Mesenteric fat pad (tissue), 1 donor: ENCODE results near the gene CNN2. TPM values are rescaled to one million over a fixed set of nuclear protein-coding genes. Genes with fewer than 3 reads are reported as not detected.
A peak's percentile ranks its signal among the peaks of the same experiment; 100 is the strongest.
"Not testable (repeated sequence)": the region's sequence is repeated elsewhere in the genome, so short reads cannot be mapped to it uniquely, and the experiment has no call there.

Experiments
- DNase-seq: peaks from one replicate; pipeline ENCODE4 v3.0.0-alpha.2; 2020; ENCODE audit warnings: low spot score
- total RNA-seq: library from RNA; stranded (reverse); fragmentation: NEBNext Ultra II Directional; extraction: Animal tissue kit (Norgen Biotek cat#: 25700); gene quantifications from one replicate; pipeline ENCODE4 v1.2.1, GENCODE V29; 2021
- donor health status: DM: yes; HTN: yes; CAD: no.

Gene CNN2
- total RNA-seq, 1 donor from 2014 or later, result 124 TPM

- DNase-seq, result no peak
These were observed 15.6 kb upstream of the CNN2 start for GRCh38 chr19:1010586-1011510.

GRCh38 chr19:1011831-1012333, 14.5 kb upstream of the CNN2 start:
- no peak for DNase-seq

GRCh38 chr19:1012334-1012733, 14.1 kb upstream of the CNN2 start:
- no peak for DNase-seq

DNA sequence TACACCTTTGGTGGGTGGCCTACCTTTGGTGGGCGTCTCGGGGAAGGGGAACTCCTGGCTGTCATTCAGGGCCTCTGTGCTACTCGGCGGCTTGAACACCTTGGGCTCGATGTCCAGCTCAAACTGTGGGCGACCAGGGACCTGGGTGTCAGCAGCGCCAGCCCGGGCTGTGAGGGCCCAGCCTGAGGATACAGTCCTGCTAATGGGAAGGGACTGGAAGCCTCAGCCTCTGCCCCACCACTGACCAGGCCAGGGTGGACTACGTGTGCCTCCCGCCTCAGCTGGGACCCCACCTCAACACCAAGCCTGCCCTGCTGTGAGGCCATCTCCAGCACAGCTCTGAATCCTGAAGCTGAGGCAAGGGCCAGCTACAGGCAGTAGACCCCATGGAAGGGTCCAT, 13.2 kb upstream of the CNN2 start:
- DNase-seq, result no peak

GRCh38 chr19:1014161-1015060, 12.0 kb upstream of the CNN2 start:
- DNase-seq, result no peak

DNA sequence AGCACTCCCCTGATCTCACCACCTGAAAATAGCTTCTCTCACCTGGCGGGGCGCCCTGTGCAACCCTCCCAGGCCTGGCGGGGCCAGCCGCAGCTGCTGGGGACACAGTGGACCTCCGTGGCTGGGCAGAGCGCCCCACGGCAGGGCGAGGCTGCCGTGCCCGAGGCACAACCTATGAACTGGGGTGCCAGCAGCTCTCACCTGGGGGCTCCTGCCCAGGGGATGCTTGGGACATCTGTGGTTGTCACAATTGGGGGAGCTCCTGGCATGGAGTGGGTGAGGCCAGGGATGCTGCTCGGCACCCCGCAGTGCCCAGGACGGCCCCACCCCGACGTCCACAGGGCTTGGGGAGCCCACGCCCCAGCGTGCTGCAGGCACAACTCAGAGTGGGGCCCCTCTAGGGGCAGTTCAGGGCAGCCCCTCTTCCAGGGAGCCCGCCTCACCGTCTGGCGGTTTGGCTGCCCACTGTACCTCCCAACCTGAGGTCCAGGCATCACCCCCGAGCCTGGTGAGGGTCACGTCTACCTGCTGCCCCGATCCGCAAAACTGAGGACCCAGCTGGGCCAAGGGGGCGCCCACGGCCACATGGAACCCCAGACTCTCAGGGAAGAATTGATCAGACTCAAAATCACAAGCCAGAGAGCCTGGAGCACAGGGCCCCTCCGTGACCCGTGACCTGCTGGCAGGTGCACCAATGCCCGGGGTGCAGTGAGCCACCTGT, 11.2 kb upstream of the CNN2 start:
- no peak for DNase-seq

DNA sequence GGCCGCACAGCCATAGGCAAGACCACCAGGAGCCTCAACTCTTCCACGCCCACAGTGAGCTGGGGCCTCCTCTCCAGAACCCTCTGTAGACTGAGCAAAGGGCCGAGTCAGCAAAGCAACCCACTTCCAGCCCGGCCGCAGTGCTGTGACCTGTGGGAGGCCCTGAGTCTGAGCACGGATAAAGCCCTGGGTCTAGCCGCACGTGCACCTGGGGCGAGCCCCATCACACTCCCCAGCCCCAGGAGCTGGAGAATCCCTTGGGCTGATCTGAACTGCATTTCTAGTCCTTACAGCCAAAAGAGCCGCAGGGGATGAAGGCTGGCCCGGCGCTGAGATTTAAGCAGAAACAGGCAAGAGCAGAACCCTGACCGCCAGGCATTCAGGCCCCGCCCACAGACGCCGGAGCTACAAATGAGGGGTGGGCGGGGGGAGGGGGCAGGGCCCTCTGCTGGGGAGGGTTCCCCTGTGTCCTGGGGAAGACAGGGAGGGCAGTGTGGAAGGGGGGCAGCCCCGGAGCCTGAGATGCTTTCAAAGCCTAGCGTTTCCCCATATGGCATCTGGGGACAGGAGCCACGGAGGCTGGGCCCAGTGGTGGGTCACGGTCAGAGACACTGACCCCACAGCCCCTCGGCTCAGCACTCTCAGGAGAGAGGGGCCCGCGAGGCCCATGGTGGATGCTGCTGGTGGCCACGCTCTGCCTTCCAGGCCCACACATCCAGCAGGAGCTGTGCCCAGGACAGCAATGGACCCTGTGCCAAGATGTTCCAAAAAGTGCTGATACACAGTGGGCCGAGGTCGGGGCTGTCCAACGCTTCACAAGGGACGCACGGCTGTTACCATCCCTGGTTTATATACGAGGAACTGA, 10.4 kb upstream of the CNN2 start:
- no peak for DNase-seq

DNA sequence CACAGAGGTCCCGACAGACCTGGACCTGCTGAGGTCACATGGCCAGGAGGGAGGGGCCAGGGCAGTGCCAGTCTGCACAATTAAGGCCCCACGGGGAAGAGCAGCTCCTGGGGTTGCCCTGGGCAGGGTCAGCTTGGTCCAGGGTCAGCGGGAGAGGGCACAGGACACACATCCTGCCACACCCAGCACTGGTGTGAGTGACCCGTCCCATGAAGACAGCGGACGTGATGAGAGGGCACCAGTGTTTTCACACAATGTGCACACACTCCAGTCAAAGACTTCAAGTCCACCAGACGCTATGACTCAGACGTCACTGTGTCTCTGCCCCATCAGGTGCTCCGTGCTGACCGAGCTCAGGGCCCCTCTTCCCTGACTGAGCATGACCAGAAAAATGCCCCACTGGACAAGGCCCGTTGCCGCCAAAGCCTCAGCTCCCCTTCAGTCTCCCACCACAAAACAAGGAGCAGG, 9.7 kb upstream of the CNN2 start:
- DNase-seq, result no peak

DNA sequence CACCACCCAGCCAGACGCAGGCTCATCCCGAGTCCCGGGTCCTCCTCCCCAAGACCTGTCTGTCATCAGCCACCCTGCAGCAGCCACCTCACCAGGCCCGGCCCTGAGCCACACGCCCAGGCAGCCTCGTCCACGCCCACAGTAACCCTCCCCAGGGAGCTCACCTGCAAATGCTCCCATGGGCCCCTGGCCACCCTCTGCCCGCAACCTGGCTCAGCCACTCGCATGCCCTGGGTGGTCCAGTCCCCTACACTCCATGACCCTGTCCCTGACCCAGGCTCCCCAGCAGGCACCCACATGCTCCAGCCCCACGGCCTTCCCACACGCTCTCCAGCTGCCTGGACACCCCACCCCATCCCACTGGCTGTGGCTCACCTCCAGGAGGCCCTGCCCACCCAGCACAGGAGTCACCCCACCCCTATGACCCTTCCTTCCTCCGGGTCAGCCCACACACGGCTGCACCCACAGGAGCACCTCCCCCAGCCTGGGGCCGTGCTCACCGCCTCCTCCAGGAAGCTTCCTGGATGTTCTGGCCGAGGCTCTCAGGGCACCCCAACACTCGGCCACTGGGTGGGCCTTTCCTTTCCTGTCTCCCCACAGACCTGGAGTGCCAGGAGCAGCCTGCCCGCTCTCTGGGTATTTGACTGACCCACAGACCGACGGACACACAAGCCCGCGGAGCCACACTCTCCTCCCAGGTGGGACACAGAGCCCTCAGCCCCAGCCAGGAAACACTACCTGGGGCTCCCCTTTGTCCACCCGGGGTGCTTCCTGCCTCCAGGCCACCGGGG, 9.1 kb upstream of the CNN2 start:
- no peak for DNase-seq

DNA sequence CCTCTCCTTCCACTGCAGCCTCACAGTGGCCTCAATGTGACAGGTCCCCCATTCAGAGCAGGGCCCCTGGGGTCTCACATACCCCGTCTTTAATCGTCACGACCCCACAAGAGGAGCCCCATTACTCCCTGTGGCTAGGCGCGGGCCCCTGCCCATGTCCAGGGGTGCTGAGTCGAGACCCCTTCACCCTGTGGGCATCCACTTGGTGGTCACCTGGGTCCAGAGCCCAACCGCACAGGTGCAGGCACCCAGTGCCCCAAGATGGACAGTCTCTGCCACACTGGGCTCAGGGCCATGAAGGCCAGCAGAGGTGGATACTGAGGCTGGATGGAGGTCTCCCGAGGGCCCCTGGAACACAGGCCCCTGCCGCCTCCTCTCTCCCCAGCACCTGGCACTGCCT, 8.5 kb upstream of the CNN2 start:
- no peak for DNase-seq

DNA sequence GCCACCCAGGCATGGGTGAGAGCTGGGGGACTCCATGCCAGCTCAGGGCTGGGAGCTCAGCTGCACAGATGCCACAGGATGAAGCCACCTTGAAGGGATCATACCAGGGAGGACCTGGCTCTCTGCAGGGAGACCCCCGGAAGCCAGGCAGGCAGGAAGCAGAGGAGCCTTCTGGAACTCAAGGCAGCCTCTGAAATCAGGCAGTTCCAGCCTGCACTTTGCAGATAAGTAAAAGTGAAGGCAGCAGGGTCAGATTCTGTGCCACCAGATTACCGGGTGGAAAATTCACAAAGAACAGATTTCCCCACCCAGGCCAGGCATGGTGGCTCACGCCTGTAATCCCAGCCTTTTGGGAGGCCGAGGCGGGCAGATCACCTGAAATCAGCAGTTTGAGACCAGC, 8.0 kb upstream of the CNN2 start:
- no peak for DNase-seq

- no peak for DNase-seq
These were observed 7.3 kb upstream of the CNN2 start for GRCh38 chr19:1018932-1019615.

DNA sequence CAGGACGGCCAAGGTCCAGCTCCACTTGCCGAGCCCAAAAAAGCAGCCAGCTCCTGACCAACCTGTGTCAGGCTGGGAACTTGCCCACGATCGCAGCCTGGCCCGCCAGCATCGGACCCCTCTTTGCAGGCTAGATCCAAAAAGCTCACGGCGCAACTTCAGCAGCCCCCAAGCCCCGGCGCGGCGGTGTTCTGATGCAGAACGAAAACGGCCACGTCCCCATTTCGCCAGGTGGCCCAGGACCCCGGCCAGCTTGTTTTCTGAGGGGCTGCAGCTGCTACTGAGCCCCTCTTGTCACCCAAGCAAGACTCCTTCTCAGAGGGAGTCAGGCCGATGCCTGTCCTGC, 6.8 kb upstream of the CNN2 start:
- peak; percentile 89 for DNase-seq

DNA sequence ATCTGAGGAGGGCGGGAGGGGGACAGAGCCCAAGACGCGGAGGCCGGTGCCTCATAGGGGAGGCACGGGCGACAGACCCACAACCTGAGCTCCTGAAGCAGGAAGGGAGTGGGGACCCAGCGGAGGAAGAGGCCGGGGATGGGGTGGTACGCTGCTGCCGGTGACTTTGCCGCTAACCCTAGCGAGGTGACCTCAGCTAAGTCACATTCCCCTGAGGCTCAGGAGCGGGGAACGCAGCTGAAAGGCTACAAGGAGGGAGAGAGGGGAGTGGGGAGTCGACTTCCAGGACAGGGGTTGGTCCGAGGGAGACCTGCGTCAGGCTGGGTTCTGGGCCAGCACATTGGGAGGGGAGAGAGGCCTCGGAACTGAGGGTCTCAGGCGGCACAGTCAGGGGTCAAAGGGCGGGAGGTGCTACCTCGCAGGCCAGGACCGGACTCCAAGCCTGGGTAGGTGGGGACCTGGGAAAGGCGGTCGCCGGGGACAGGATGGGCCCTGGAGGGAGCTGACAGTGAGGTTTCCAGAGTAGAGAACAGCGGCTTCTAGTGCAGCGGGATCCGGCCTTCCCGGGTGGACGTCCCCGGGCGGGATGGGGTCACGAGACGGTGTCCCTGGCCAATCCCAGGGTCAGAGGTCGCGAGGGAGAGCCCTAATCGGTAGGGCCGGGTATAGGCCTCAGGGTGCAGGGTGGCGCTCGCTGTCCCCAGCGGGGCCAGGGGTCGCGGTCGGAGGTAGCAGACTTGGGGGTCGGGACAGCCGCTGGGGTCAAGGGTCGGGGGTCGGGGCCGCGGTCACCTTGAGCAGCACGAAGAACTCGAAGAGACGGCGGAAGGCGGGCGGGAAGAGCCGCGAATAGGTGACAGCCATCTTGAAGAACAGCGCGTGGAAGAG, 6.2 kb upstream of the CNN2 start:
- DNase-seq, result no peak

- peak; percentile 99 for DNase-seq
These were observed 5.5 kb upstream of the CNN2 start, which contains the start of gene TMEM259 for GRCh38 chr19:1020868-1021425. TMEM259 (minus strand) TSS chr19:1021123; CDS start chr19:1020996, 127 bp downstream.

- not testable (repeated sequence) for DNase-seq
These were observed 2.6 kb upstream of the CNN2 start for GRCh38 chr19:1023883-1024188.

GRCh38 chr19:1025080-1025479, 1.3 kb upstream of the CNN2 start:
- DNase-seq, result not testable (repeated sequence)
